ENCODE results near the gene CLPX.
"Not testable (repeated sequence)": the region's sequence is repeated elsewhere in the genome, so short reads cannot be mapped to it uniquely, and the experiment has no call there.

The CLPX gene

DNA sequence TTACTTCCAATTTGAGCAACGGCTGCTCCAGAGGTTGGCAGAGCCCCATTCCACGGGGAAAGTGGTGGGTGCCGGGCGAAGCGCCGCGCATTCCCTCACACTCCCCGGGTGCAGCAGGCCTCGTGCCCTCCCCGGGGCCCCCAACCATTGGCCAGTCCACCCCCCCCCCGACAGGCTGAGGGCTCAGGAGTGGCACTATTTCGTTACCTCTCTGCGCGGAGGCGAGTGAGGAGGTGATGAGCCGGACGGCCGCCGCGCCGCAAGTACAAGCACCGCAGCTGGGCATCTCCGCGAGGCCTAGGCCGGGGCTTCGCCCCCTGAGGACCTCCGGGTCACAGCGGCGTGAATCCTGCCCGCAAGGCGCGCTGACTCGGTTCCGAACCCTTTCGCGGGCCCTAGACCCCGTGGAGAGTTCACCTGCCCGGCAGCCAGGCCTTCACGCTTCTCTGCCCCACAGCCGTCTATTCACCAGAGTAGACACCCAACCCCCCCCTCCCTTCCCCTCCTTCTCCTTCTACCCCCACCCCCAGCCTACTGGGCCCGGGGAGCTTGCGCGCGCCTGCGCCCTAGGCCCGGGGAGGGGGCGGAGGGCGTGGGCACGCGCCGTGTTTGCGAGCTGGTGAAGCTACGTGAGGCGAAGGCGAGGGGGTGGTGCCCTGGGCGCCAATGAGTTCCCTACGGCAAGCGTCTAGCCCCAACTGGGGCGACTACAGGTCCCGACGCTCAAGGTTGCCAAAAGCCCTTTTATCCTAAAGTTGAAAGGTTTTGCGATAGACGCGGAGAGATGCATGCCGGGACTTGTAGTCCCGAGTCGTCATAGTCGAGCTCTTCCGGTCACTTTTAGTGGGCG is at the start of gene CLPX:
Gene CLPX (minus strand): TSS at position 475 of the 850 bp plus-strand sequence. CDS start 189 bp downstream, at position 286.
- peak; percentile 90 for DNase-seq

DNA sequence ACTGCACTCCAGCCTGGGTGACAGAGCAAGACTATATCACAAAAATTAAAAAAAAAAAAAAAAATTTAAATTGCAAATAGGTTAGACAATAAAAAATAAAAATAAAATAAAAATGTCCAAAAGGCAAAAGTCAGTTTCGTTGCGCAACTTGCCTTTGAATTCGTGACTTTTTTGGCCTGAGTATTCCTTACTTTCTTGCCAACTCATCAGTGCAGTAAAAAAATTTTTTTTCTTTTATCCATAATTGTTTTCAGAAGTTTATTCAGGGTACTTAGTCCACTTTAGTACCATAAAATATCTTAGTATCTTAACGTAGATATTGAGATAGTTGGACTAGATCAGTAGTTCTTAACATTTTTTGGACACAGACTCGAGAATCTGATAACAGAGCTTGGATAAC is 48.6 kb upstream of the CLPX start:
- DNase-seq, result no peak

- DNase-seq, result no peak
These were observed 47.4 kb upstream of the CLPX start for GRCh38 chr15:65232520-65232919.

GRCh38 chr15:65231306-65231705 is 46.2 kb upstream of the CLPX start:
- DNase-seq, result no peak

DNA sequence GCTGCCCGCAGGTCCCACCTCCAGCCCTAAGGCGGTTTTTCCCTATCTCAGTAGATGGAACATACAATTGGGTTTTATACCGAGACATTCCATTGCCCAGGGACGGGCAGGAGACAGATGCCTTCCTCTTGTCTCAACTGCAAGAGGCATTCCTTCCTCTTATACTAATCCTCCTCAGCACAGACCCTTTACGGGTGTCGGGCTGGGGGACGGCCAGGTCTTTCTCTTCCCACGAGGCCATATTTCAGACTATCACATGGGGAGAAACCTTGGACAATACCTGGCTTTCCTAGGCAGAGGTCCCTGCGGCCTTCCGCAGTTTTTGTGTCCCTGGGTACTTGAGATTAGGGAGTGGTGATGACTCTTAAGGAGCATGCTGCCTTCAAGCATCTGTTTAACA is 41.8 kb upstream of the CLPX start:
- DNase-seq, result not testable (repeated sequence)

DNA sequence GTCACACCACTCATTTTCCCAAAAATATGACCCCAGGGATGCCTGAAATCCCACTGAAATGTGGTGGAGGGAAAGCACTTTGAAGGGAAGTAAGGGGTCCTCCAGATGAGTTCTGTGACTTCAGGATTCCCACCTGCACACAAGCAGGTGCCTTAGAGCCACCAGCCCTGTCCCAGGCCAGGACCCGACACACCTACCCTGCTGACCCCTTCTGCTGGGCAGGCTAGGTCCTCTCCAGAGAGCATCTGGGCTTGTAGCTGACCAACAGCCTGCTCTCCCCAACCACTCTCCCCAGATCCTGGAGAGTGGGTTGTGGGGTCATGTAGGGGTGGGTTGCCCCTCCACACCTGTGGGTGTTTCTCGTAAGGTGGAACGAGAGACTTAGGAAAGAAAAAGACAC is 41.1 kb upstream of the CLPX start:
- no peak for DNase-seq

GRCh38 chr15:65223996-65224395 is 38.9 kb upstream of the CLPX start:
- no peak for DNase-seq

DNA sequence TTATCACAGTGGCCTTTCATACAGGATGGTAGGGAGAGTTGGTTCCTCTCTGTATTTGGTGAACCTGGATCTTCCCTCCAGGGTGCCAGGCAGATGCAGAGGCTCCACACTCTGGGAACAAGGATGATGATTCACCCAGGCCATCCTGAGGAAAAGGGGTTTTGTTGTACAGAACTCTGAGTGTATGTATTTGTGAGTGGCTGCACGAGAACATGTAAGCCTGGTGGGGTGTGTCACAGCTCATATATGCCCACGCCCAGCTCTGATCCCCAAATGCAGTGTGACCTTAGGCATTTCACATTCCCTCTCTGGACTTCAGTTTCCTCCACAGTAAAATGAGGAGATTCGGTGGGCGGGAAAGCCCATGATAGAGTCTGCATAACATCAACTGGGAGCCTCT is 37.7 kb upstream of the CLPX start:
- DNase-seq, result no peak

- no peak for DNase-seq
These were observed 36.6 kb upstream of the CLPX start for GRCh38 chr15:65221697-65222096.

- no peak for DNase-seq
These were observed 34.0 kb upstream of the CLPX start for GRCh38 chr15:65219137-65219536.

GRCh38 chr15:65217526-65218482 is 32.7 kb upstream of the CLPX start:
- DNase-seq, result no peak

- no peak for DNase-seq
These were observed 30.4 kb upstream of the CLPX start for GRCh38 chr15:65215496-65215895.

DNA sequence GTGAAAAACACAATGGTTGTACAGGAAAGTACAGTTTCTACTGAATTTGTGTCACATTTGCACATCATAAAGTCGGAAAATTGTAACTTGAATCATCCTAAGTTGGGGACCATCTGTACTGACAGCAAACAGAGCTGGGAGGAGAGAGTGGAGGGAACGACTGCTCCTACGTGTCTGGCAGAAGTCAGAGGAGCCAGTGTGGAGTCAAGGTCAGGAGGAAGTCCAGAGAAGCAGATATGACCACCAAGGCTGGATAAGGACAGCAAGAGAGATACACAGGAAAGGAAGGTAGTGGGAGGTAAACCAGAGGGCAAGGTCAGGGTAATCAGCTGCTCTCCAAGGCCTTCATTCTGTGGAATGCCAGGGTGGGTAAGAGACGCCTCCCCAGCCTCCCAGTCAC is 28.9 kb upstream of the CLPX start:
- DNase-seq, result no peak

DNA sequence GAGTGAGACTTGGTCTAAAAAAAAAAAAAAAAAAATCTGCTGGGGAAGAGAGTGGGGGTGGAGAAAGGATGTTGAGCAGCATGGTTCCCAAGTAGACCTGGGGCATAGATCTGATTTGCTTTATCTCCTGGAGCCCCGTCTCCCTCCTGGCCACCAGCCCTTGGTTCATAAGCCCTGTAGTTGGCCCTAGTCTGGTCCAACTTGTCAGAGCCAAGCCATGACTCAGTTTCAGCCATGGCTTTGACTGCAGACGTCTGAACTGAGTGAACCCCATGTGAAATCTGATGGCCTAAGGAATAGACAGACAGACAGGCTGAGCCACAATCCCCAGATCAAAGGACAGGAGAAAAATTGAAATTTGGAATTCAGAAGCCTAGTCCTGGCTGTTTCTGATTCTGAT is 28.1 kb upstream of the CLPX start:
- no peak for DNase-seq

- peak; percentile 6 for DNase-seq
These were observed 27.0 kb upstream of the CLPX start for GRCh38 chr15:65212097-65212496.

GRCh38 chr15:65211482-65211982 is 26.4 kb upstream of the CLPX start:
- no peak for DNase-seq

DNA sequence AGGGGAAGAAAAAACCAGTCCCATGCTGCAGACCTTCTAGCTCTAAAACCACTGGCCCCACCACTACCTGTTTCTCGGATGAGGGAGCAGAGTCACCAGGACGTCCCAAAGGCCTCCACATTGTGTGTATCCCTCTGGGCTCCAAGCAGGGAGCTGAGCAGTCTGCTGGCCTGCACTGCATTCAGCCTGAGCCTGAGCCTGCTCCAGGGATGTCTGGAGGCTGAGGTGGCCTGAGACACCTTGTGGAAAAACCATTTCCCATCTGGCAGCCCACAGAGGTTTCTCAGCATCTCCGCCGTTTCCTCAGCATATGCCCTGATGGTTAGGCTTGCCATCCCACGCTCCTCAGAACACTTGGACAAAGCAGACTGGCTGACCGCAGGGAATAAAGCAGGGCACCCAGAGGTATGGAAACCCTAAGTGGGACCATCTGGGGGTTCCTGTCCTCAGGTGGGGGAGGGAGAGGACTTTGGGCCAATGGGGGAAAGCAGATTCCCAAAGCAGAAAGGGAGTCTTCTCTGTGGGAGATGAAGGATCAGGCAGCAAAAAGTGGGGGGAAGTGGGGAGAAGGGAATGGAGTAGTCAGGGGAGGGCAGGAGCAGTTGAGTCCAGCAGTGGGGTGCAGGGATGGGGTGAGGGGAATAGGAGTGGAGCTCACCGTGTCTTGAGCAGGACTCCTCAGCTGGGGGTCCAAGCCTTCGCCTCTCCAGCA is 25.8 kb upstream of the CLPX start, which contains the start of gene CILP:
Gene CILP (minus strand): TSS at position 704 of the 712 bp plus-strand sequence. CDS start 1,718 bp downstream, outside the sequence.
- no peak for DNase-seq

DNA sequence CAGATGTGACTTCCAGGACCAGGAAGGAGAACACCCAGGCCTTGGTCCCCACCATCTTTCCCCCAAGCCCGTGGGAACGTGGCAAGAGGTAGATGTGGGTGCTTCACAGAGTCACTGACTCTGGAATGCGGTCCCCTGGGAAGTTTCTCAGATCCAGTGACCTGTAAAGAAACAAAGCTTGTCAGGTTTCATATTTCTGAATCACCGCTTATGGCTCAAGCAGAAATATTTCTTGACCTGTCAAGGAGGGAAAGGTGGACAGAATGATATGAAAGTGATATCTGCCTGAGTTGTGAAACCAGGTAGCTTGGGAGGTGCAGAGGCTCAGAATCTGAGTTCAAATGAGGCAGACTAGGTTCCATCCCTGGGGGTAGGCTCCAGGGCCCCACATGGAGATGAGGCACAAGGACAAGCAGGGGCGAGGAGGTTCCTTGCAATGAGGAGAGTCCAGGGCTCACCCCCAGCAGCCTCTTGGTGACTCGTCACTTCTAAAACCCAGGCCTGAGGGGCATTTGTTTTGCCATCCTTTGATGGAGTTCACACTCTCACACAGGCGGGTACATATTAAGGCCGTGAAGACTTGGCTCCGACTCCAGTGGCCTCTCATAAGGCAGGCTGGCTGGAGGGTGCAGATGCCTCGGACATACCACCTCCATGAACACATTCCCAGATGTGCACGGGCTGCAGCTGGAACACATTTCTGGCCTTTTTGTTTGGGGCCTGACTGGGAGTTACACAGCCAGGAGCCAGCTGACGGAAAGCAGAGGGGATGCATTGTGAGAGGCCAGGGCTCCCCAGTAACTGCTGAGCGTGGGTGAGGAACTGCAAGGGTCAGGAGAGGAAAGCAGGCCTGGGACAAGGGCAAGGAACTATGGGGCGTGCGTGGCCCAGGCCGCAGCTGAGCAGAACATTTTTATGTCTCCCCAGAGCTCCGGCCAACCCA is 24.8 kb upstream of the CLPX start:
- no peak for DNase-seq

DNA sequence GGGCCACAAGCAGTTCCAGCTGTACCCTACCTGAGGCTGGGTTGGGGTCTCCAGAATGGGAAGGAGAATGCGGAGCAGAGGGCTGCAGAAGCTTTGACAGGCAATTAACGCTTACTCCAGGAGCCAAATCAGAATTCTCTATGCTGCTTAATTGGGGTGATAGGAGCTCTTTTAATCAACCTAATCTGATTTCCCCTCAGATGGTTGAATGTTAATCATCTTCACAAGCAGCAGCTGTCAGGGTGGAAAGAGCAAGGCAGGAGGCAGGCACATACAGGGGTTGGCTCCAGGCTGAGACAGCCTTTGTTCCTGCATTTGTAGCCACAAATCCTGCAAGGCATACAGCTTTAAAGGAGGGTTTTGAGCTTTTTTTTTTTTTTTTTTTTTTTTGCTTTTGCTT is 23.5 kb upstream of the CLPX start:
- no peak for DNase-seq

- no peak for DNase-seq
These were observed 22.2 kb upstream of the CLPX start for GRCh38 chr15:65207280-65207840.

- no peak for DNase-seq
These were observed 21.6 kb upstream of the CLPX start for GRCh38 chr15:65206750-65207149.

Measured in suppressor macrophage treated with lipopolysaccharide for 4 hours (primary cell).